Kidney (tissue), 14 donors: ENCODE data around the gene SDHAF1. TPM values are rescaled to one million over a fixed set of nuclear protein-coding genes. Genes with fewer than 3 reads are reported as not detected.
"Not testable (repeated sequence)": the region's sequence is repeated elsewhere in the genome, so short reads cannot be mapped to it uniquely, and the experiment has no call there.

Source experiments
- DNase-seq, 5 donors: peaks; one replicate each; pipeline ENCODE4 v3.0.0-alpha.2; 2013 to 2020
- FAIRE-seq: peaks from 2 replicates; lab custom pipeline; 2012; peaks lifted over from hg19 to GRCh38; lab: Jason Lieb, UNC
- H3K27ac ChIP-seq, 2 donors: one replicate each; pipeline ENCODE4 v1.7.0; 2013; ENCODE audit warnings: low read depth in 2 of 2, low read length in 2 of 2, inconsistent platforms in 1 of 2
- H3K27me3 ChIP-seq: one replicate; pipeline ENCODE4 v1.7.1; 2013; ENCODE audit warnings: low read length, inconsistent platforms; ENCODE audit not compliant: control insufficient read depth, insufficient read depth
- H3K36me3 ChIP-seq, 3 donors: one replicate each; pipeline versions ENCODE4 v1.7.0 to v1.7.1; 2013; ENCODE audit warnings: low read length in 3 of 3, control low read depth in 1 of 3, inconsistent platforms in 1 of 3; ENCODE audit not compliant: insufficient read depth in 3 of 3, control insufficient read depth in 2 of 3
- H3K4me1 ChIP-seq, 3 donors: one replicate each; pipeline versions ENCODE4 v1.7.0 to v1.7.1; 2013; ENCODE audit warnings: low read length in 3 of 3, inconsistent platforms in 1 of 3, low read depth in 1 of 3; ENCODE audit not compliant: control insufficient read depth in 2 of 3, insufficient read depth in 2 of 3
- H3K4me3 ChIP-seq, 3 donors: one replicate each; pipeline versions ENCODE4 v1.7.0 to v1.8.1; 2013; ENCODE audit warnings: low read length in 3 of 3, control low read depth in 1 of 3, inconsistent platforms in 1 of 3
- H3K9ac ChIP-seq, 3 donors: one replicate each; pipeline versions ENCODE4 v1.7.0 to v1.7.1; 2013; ENCODE audit warnings: low read length in 3 of 3, control low read depth in 1 of 3, inconsistent platforms in 1 of 3
- H3K9me3 ChIP-seq, 3 donors: one replicate each; pipeline versions ENCODE4 v1.7.0 to v1.7.1; 2013; ENCODE audit warnings: low read length in 3 of 3, control low read depth in 1 of 3, inconsistent platforms in 1 of 3; ENCODE audit not compliant: control insufficient read depth in 2 of 3, insufficient read depth in 1 of 3
- CTCF ChIP-seq: IDR thresholded peaks from 3 replicates; pipeline ENCODE4 v1.5.1; 2012; ENCODE audit warnings: mild to moderate bottlenecking, moderate library complexity, borderline replicate concordance; ENCODE audit not compliant: insufficient read depth; ENCODE audit errors: extremely low read depth
- intact Hi-C: fragments of 100-400 bp; cut with DNase I; formaldehyde crosslinking; loops from one replicate; pipeline ENCODE4 v1.11.1; 2022
- polyA plus RNA-seq: library from polyadenylated mRNA; stranded (reverse); fragments of 350-450 nt; fragmentation: Illumina TruSeq; extraction: RNeasy Lipid Tissue Mini Kit (QIAGEN cat#74804); gene quantifications from one replicate; pipeline ENCODE4 v1.2.3, GENCODE V29; 2014; ENCODE audit warnings: low read depth, low replicate concordance; ENCODE audit not compliant: insufficient read depth
- total RNA-seq: library from RNA; stranded (reverse); fragmentation: NEBNext Ultra II Directional; extraction: Animal tissue kit (Norgen Biotek cat#: 25700); gene quantifications from one replicate; pipeline ENCODE4 v1.2.1, GENCODE V29; 2021
- donor health status: control.
- donor health status: control.
- donor health status: control.
- donor health status: control.
- donor health status: control.
- donor health status: DM: yes; HTN: yes; CAD: no.
- donor health status: Normal renal cell carcinoma (clear cell type).

SDHAF1 gene
- total and polyA plus RNA-seq, 2 donors from 2014 or later, result 15.0 to 34.3 TPM

- FAIRE-seq (no peak), DNase-seq (no peak)
- intact Hi-C loops, result no loop called here
- Histone ChIP-seq H3K27ac (no peak overlapping the region), H3K36me3 (no peaks in the 10 kb centered on the region), H3K4me1 (no peaks in the 10 kb centered on the region), H3K27me3 (no peaks in the 10 kb centered on the region), H3K9ac (no peak overlapping the region), H3K4me3 (no peak overlapping the region), H3K9me3 (no peaks in the 10 kb centered on the region)
- no peak for TF ChIP-seq CTCF
Observed at GRCh38 chr19:35977446-35978222, 17.4 kb upstream of the SDHAF1 start.

- TF ChIP-seq CTCF, result no peak
- Histone ChIP-seq H3K4me1 (no peaks in the 10 kb centered on the region), H3K9ac (no peak overlapping the region), H3K36me3 (no peaks in the 10 kb centered on the region), H3K9me3 (no peaks in the 10 kb centered on the region), H3K27me3 (no peaks in the 10 kb centered on the region), H3K27ac (no peak overlapping the region), H3K4me3 (no peak overlapping the region)
- FAIRE-seq (no peak), DNase-seq (no peak)
- intact Hi-C loops, result no loop called here
Observed at GRCh38 chr19:35978271-35978670, 16.7 kb upstream of the SDHAF1 start.

- H3K4me1 ChIP-seq, result no peaks in the 10 kb centered on the region
- TF ChIP-seq CTCF, result no peak
- no peaks in the 10 kb centered on the region for H3K36me3 ChIP-seq
- FAIRE-seq (no peak), DNase-seq (no peak)
- no peak overlapping the region for H3K4me3 ChIP-seq
- intact Hi-C loops, result no loop called here
- no peak overlapping the region for H3K9ac ChIP-seq
- H3K27ac ChIP-seq, result no peak overlapping the region
- H3K27me3 ChIP-seq, result no peaks in the 10 kb centered on the region
- no peaks in the 10 kb centered on the region for H3K9me3 ChIP-seq
Observed at GRCh38 chr19:35978832-35979365, 16.1 kb upstream of the SDHAF1 start.

- FAIRE-seq, DNase-seq, H3K27me3 ChIP-seq: not testable (repeated sequence)
Observed at GRCh38 chr19:35980997-35981396, 14.0 kb upstream of the SDHAF1 start.

More at GRCh38 chr19:35980997-35981396, 14.0 kb upstream of the SDHAF1 start:
- H3K4me3 ChIP-seq, H3K4me1 ChIP-seq, intact Hi-C loops, H3K9ac ChIP-seq, H3K36me3 ChIP-seq, H3K27ac ChIP-seq, H3K9me3 ChIP-seq: not testable (repeated sequence)
